Uterine smooth muscle cell (primary cell): Measurements from ENCODE around the gene ZHX3. TPM values are rescaled to one million over a fixed set of nuclear protein-coding genes. Genes with fewer than 3 reads are reported as not detected.

Experiments
- total RNA-seq: library from RNA; depleted of rRNA; stranded (reverse); fragments of >200 nt; gene quantifications from 2 replicates; pipeline ENCODE4 v1.2.3, GENCODE V29; 2014

ZHX3 gene, protein sequence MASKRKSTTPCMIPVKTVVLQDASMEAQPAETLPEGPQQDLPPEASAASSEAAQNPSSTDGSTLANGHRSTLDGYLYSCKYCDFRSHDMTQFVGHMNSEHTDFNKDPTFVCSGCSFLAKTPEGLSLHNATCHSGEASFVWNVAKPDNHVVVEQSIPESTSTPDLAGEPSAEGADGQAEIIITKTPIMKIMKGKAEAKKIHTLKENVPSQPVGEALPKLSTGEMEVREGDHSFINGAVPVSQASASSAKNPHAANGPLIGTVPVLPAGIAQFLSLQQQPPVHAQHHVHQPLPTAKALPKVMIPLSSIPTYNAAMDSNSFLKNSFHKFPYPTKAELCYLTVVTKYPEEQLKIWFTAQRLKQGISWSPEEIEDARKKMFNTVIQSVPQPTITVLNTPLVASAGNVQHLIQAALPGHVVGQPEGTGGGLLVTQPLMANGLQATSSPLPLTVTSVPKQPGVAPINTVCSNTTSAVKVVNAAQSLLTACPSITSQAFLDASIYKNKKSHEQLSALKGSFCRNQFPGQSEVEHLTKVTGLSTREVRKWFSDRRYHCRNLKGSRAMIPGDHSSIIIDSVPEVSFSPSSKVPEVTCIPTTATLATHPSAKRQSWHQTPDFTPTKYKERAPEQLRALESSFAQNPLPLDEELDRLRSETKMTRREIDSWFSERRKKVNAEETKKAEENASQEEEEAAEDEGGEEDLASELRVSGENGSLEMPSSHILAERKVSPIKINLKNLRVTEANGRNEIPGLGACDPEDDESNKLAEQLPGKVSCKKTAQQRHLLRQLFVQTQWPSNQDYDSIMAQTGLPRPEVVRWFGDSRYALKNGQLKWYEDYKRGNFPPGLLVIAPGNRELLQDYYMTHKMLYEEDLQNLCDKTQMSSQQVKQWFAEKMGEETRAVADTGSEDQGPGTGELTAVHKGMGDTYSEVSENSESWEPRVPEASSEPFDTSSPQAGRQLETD
- 24.0 and 64.6 TPM in 2 replicates for total RNA-seq

DNA sequence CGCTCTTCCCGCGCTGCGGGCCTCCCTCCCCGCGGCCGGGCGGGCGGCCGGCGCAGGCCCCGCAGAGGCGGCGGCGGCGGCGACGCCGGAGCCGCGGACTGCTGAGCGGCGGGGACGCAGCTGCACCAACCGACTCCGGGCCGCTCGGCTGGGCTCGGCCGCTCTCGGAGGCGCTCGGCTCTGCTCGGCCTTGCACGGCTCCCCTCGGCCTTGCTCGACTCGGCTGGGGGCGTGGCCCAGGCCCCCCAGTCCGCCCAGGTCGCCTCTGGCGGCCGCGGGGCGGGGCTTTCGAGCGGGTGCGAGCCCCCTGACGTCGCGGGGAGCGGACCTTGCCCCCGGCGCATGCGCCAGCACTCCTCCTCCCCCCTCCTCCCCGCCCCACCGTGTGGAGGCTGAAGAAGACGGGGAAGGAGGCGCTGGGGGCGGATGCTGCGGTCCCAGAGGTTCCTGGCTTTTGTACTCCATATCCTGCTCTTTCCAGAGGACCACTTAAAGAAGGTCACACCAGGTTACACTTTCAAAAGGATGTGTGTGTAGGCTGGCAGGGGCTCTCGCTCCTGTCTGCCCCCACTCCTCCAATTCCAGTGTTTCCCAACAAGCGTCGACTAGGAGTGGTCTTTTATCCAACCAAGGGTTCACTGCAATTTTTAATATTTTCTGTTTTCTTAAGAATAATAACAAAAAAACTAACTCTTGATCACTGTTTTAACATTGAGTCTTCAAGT is at the start of gene ZHX3:
TSS of gene ZHX3 (minus strand) at position 186 of the 725 bp plus-strand sequence. CDS start 112,815 bp downstream, outside the sequence.

GRCh38 chr20:41366546-41367392 is 49.2 kb upstream of the ZHX3 start, which contains the start of gene EMILIN3:
Gene EMILIN3, minus strand, starts transcription at chr20:41366818. Its CDS starts 184 bp downstream, at chr20:41366634.

DNA sequence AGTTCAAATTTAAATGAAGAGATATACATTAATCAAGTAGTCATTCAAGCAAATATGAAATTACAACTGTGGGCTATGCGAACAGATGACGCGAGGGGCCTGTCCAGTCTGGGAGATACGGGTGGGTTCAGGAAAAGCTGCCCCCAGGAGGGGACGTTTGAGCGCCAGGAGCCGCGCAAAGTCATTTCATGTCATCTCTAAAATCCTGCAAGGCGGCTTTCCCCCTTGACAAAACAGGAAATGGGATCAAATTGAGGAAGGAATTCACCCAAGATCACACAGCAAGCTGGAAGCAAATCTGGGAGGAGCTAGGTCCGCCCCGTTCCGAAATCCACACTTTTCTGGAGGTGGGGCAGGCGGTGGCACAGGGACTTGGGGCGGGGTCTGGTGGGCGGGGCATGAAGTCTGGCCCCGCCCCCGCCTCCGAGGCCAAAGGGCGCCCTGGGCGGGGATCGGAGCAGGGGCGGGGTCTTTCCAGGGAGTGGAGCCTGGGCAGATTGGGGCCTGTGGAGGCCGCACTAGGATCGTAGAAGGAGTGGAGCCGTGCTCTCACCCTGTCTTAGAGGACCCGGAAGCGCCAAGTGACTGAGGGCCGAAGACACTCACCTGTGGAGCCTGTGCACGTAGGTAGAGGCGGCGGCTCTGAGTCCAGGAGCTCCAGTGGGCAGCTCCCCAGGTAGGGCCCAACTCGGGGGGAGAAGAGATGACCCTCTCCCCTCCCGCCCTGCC is 23.0 kb upstream of the ZHX3 start, which contains the start of gene LPIN3:
TSS of gene LPIN3 (plus strand) at position 495 of the 729 bp plus-strand sequence. CDS start 4,983 bp downstream, outside the sequence.

DNA sequence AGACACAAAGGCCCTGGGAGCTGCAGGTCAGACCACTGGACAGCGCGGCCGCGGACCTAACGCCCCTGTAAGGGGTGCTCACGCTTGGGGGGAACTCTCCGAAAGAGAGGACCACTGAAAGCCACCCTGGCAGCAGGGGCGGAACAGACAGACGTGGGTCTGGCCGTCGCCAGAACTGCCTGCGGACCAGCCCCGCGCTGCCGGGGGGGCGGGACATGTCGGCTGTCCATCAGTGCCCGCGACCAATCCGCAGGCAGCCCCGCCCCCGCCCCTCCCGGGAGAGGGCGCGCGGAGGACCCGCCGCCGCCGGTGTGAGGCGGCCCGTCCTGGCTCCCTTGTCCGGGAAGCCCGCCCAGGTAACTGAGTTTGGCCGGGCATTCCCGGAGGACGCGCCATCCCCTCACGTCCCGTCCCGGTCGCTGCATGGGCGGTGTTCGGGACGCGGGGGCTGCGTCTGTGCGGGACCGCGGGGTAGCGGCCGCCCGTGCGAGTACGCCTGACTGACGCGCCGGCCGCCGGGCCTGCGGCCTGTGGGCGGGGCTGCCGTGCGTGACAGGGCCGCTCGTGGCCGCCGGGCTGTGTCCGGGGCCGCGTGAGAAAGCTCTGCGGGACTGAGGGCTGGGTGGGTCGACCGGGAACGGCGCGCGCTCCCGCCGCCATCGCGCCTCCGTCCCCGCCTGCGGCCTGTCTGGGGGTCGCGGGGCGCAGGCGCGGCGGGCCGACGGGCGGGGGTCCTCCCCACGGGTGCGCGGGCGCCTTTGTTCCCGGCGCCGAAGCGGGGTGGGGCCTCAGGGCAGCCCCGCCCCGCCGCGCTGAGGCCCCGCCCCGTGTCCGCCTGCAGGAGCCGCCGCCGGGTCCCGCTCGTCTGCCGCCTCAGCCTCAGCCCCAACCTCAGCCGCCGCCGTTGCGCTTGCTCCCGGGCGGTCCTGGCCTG is 180.6 kb downstream of the ZHX3 start, which contains the start of gene PLCG1:
TSS of gene PLCG1 (plus strand) at position 864 of the 934 bp plus-strand sequence. CDS start 99 bp downstream, outside the sequence.

Other genes starting within 250 kb of the ZHX3 start
- gene PLCG1, start 180.2 kb downstream of the ZHX3 start, total RNA-seq = 66.5 and 81.2 TPM in 2 replicates
- gene LPIN3, start 23.1 kb upstream of the ZHX3 start, total RNA-seq = 5.0 and 5.5 TPM in 2 replicates
- gene EMILIN3, start 49.1 kb upstream of the ZHX3 start, total RNA-seq = under 0.01 TPM in 1 of 2 replicates, not detected in the other